Lower leg skin (tissue), 4 donors: ENCODE results near the gene RSBN1L. TPM values are rescaled to one million over a fixed set of nuclear protein-coding genes. Genes with fewer than 3 reads are reported as not detected.
"Not testable (repeated sequence)": the region's sequence is repeated elsewhere in the genome, so short reads cannot be mapped to it uniquely, and the experiment has no call there.

Source experiments
- DNase-seq, 2 donors: peaks; one replicate each; pipeline ENCODE4 v3.0.0-alpha.2; 2019; ENCODE audit warnings: low spot score in 2 of 2
- H3K4me3 ChIP-seq: fragments of 200-600 bp; sonication (generic); 2 replicates; pipeline ENCODE4 v1.5.1; 2017; ENCODE audit warnings: mild to moderate bottlenecking, low read depth; ENCODE audit not compliant: poor library complexity, severe bottlenecking
- CTCF ChIP-seq, 3 donors: fragments of 450-650 bp; IDR thresholded peaks; one replicate each; pipeline ENCODE4 v1.5.1; 2016; ENCODE audit warnings: antibody characterized with exemption in 3 of 3, mild to moderate bottlenecking in 3 of 3, moderate library complexity in 2 of 3
- POLR2A ChIP-seq, 2 donors: fragments of 450-650 bp; IDR thresholded peaks; one replicate each; pipeline ENCODE4 v1.6.1; 2016 to 2017; ENCODE audit warnings: antibody characterized with exemption in 2 of 2, mild to moderate bottlenecking in 1 of 2, moderate library complexity in 1 of 2
- WGBS, 2 donors: methylation state at CpG; one replicate each; pipeline ENCODE4 v1.1.5; 2018; 5-methylcytosine and 5-hydroxymethylcytosine counted together
- intact Hi-C: fragments of 100-400 bp; cut with DNase I; formaldehyde crosslinking; loops from one replicate; pipeline ENCODE4 v1.15.0; 2023; ENCODE audit warnings: low total_unique reads
- total RNA-seq, 4 donors: library from RNA; depleted of rRNA; stranded (reverse); fragments of >200 nt; gene quantifications; one replicate each; pipeline ENCODE4 v1.1.0, GENCODE V29; 2016

RSBN1L gene
- total RNA-seq, 4 donors from 2014 or later: 17.3 to 34.8 (median 25.7) TPM

GRCh38 chr7:77699056-77699455 lies 2.8 kb downstream of the RSBN1L start:
- WGBS, 2 donors: 34 to 36% methylated on average over 2 of the region's 2 CpGs
- no peak overlapping the region for H3K4me3 ChIP-seq

GRCh38 chr7:77702513-77702912 lies 6.3 kb downstream of the RSBN1L start:
- WGBS, 2 donors: 72 to 87% methylated on average over 2 of the region's 2 CpGs
- no peak overlapping the region for H3K4me3 ChIP-seq
- intact Hi-C loops: no loop called here

More at GRCh38 chr7:77699056-77699455, 2.8 kb downstream of the RSBN1L start:
- DNase-seq: no peak
- no peak for TF ChIP-seq CTCF (IDR thresholded peaks at IDR 0.05)
- no peak for TF ChIP-seq POLR2A (IDR thresholded peaks at IDR 0.05)
- intact Hi-C loops: no loop called here

DNA sequence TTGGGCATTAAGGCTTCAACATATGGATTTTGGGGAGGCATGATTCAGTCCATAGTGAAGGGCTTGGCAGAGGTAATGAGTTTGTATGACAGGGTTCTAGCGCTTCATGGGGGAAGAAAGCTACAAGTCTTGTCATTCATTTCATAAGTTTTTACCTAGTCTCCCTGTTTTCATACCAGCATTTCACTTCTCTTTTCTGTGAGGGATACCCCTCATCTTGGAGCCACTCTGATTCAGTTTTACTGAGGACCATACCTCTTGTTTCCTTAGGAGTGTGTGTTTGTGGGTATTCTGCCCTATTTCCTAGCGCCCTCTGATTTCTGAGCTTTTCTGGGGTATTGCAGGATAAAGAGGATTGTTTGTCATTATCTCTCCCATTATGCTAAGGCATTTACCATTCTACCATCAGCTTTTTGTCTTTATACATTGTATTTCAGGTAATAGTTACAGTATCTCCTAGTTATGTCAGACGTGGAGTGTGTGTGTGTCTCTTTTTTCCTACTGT lies 6.8 kb downstream of the RSBN1L start:
- no peak overlapping the region for H3K4me3 ChIP-seq
- DNase-seq: no peak
- WGBS, 2 donors: 89 to 90% methylated on average over 3 of the region's 3 CpGs
- intact Hi-C loops: no loop called here
- TF ChIP-seq CTCF (IDR thresholded peaks at IDR 0.05) (no peak), POLR2A (IDR thresholded peaks at IDR 0.05) (no peak)

More at GRCh38 chr7:77702513-77702912, 6.3 kb downstream of the RSBN1L start:
- no peak for TF ChIP-seq POLR2A (IDR thresholded peaks at IDR 0.05)
- no peak for TF ChIP-seq CTCF (IDR thresholded peaks at IDR 0.05)
- DNase-seq: no peak

- DNase-seq, intact Hi-C loops, H3K4me3 ChIP-seq: not testable (repeated sequence)
- WGBS, 2 donors: 93 to 99% methylated on average over 9 of the region's 9 CpGs
Observed at GRCh38 chr7:77703669-77704068, 7.4 kb downstream of the RSBN1L start.

DNA sequence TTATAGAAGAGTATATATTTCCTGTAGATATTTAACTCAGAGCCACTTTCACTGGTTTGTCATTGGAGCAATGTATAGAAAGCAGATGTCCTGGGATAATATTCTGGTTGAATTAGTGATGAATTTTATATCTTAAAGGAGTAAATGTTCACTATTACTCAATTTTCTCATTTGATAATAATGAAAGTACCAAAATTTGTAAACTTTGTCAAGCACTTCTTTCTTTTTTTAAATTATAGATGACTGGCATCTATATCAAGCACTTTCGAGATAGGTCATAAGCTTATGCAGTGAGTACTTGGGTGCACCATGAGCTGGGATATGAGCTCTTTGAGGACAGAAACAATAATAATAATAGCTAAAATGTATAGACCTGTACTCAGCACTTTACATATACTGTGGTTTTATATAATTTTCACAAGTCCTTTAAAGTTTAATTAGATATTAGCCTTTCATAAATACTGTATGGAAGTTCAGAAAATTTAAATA lies 11.3 kb downstream of the RSBN1L start:
- TF ChIP-seq POLR2A (IDR thresholded peaks at IDR 0.05): no peak
- TF ChIP-seq CTCF (IDR thresholded peaks at IDR 0.05): no peak
- no peak overlapping the region for H3K4me3 ChIP-seq
- intact Hi-C loops: no loop called here
- DNase-seq: no peak
- 93 to 96% methylated on average over 1 of the region's 1 CpG for WGBS, 2 donors

GRCh38 chr7:77710067-77710466 lies 13.8 kb downstream of the RSBN1L start:
- WGBS, 2 donors: 89 to 95% methylated on average over 3 of the region's 3 CpGs
- TF ChIP-seq POLR2A (IDR thresholded peaks at IDR 0.05) (no peak), CTCF (IDR thresholded peaks at IDR 0.05) (no peak)
- intact Hi-C loops: no loop called here
- no peak overlapping the region for H3K4me3 ChIP-seq
- no peak for DNase-seq
